GM23248 (cell line): ENCODE data around the gene AIMP1. TPM values are rescaled to one million over a fixed set of nuclear protein-coding genes. Genes with fewer than 3 reads are reported as not detected.

Experiments used
- DNase-seq: peaks from one replicate; pipeline ENCODE4 v3.0.0-alpha.2; 2015
- H2AFZ ChIP-seq: fragments of 200-600 bp; sonication (generic); 2 replicates; pipeline ENCODE4 v1.6.1; 2016; ENCODE audit warnings: antibody characterized with exemption
- H3F3A ChIP-seq: fragments of 200-600 bp; sonication (generic); 2 replicates; pipeline ENCODE4 v1.6.1; 2016; ENCODE audit warnings: mild to moderate bottlenecking, antibody characterized with exemption, mixed run types; ENCODE audit not compliant: insufficient read depth
- H3K27ac ChIP-seq: fragments of 200-600 bp; sonication (generic); 2 replicates; pipeline ENCODE4 v1.5.1; 2016; ENCODE audit warnings: mild to moderate bottlenecking
- H3K27me3 ChIP-seq: fragments of 200-600 bp; sonication (generic); replicated peaks from 2 replicates; pipeline ENCODE4 v1.6.1; 2016; ENCODE audit warnings: mild to moderate bottlenecking; ENCODE audit not compliant: insufficient read depth
- H3K36me3 ChIP-seq: fragments of 200-600 bp; sonication (generic); 2 replicates; pipeline ENCODE4 v1.6.1; 2016; ENCODE audit warnings: low read depth, mild to moderate bottlenecking
- H3K4me1 ChIP-seq: fragments of 200-600 bp; sonication (generic); 2 replicates; pipeline ENCODE4 v1.6.1; 2016; ENCODE audit warnings: mild to moderate bottlenecking; ENCODE audit not compliant: insufficient read depth
- H3K4me2 ChIP-seq: fragments of 200-600 bp; sonication (generic); one replicate; pipeline ENCODE4 v1.6.1; 2016; ENCODE audit warnings: mild to moderate bottlenecking; ENCODE audit not compliant: unreplicated experiment
- H3K4me3 ChIP-seq: fragments of 200-600 bp; sonication (generic); 2 replicates; pipeline ENCODE4 v1.5.1; 2016; ENCODE audit warnings: mild to moderate bottlenecking
- H3K79me2 ChIP-seq: fragments of 200-600 bp; sonication (generic); 2 replicates; pipeline ENCODE4 v1.6.1; 2016; ENCODE audit warnings: mild to moderate bottlenecking; ENCODE audit not compliant: insufficient read depth
- H3K9ac ChIP-seq: fragments of 200-600 bp; sonication (generic); 2 replicates; pipeline ENCODE4 v1.6.1; 2016; ENCODE audit warnings: mild to moderate bottlenecking
- H3K9me2 ChIP-seq: fragments of 200-600 bp; sonication (generic); 2 replicates; pipeline ENCODE4 v1.6.1; 2016; ENCODE audit warnings: mixed run types, mild to moderate bottlenecking, moderate library complexity; ENCODE audit not compliant: insufficient read depth
- H3K9me3 ChIP-seq: fragments of 200-600 bp; sonication (generic); one replicate; pipeline ENCODE4 v1.6.1; 2017; ENCODE audit warnings: low read depth
- H4K20me1 ChIP-seq: fragments of 200-600 bp; sonication (generic); 2 replicates; pipeline ENCODE4 v1.6.0; 2016; ENCODE audit not compliant: insufficient read depth
- EZH2 ChIP-seq: fragments of 200-600 bp; sonication (generic); IDR thresholded peaks from 2 replicates; pipeline ENCODE4 v1.6.1; 2018; ENCODE audit warnings: antibody characterized with exemption, mild to moderate bottlenecking; ENCODE audit not compliant: insufficient read depth, poor library complexity, severe bottlenecking
- EZH2phosphoT487 ChIP-seq: fragments of 200-600 bp; sonication (generic); IDR thresholded peaks from 2 replicates; pipeline ENCODE4 v1.6.1; 2018; ENCODE audit warnings: antibody characterized with exemption, moderate library complexity, mild to moderate bottlenecking, low read depth; ENCODE audit not compliant: insufficient read depth
- WGBS, 2 experiments: methylation state at CpG; one replicate each; pipeline ENCODE4 v1.1.6; 2015 to 2017; ENCODE audit warnings: low lambda C conversion rate in 2 of 2, low coverage in 1 of 2; ENCODE audit errors: missing lambda C conversion rate in 2 of 2; 5-methylcytosine and 5-hydroxymethylcytosine counted together
- in situ Hi-C: fragments of 300-500 bp; cut with MboI; formaldehyde crosslinking; loops from 2 replicates; pipeline ENCODE4 v1.15.0; 2020
- polyA plus RNA-seq: library from polyadenylated mRNA; unstranded; fragments of >200 nt; fragmentation: Nextera tagmentation; extraction: Ambion mirVana; gene quantifications from 2 replicates; pipeline ENCODE4 v1.2.1, GENCODE V29; 2016
- total RNA-seq: library from RNA; depleted of rRNA; stranded (reverse); fragments of >200 nt; shearing (Covaris generic); gene quantifications from 2 replicates; pipeline ENCODE4 v1.2.3, GENCODE V29; 2014

The AIMP1 gene
- total and polyA plus RNA-seq, 2 experiments from 2014 or later, result 45.5 to 101 TPM

- H3K9me2 ChIP-seq, result no peaks in the 10 kb centered on the region
- H4K20me1 ChIP-seq, result no peaks in the 10 kb centered on the region
- no peaks in the 10 kb centered on the region for H3K36me3 ChIP-seq
- no peak for TF ChIP-seq EZH2phosphoT487
- TF ChIP-seq EZH2, result no peak
- H3K4me2 ChIP-seq, result no peak overlapping the region
- H3K79me2 ChIP-seq, result no peaks in the 10 kb centered on the region
- no peak overlapping the region for H2AFZ ChIP-seq
- peaks cover 48% of the 10 kb centered on the region for H3K4me1 ChIP-seq
- H3K27me3 ChIP-seq, result no peaks in the 10 kb centered on the region
- H3K9me3 ChIP-seq, result no peaks in the 10 kb centered on the region
- no peak overlapping the region for H3K9ac ChIP-seq
- 86 to 91% methylated on average over 3 of the region's 3 CpGs for WGBS, 2 experiments
- H3K4me3 ChIP-seq, result no peak overlapping the region
- in situ Hi-C loops, result no loop called here
- peaks cover 47% of the 10 kb centered on the region for H3F3A ChIP-seq
- no peak for DNase-seq
- no peak overlapping the region for H3K27ac ChIP-seq
These were observed 45.9 kb downstream of the AIMP1 start for GRCh38 chr4:106362086-106362825.

- no peak overlapping the region for H3K9ac ChIP-seq
- H3F3A ChIP-seq, result peaks cover 28% of the 10 kb centered on the region
- no peak overlapping the region for H3K4me3 ChIP-seq
- peak overlapping the region; percentile 44 for H3K4me2 ChIP-seq
- H3K4me1 ChIP-seq, result peaks cover 41% of the 10 kb centered on the region
- no peaks in the 10 kb centered on the region for H4K20me1 ChIP-seq
- H3K9me3 ChIP-seq, result no peaks in the 10 kb centered on the region
- H3K27me3 ChIP-seq, result no peaks in the 10 kb centered on the region
- no peak for TF ChIP-seq EZH2
- H3K36me3 ChIP-seq, result no peaks in the 10 kb centered on the region
- DNase-seq, result no peak
- no peaks in the 10 kb centered on the region for H3K9me2 ChIP-seq
- WGBS, 2 experiments, result 95 to 96% methylated on average over 1 of the region's 1 CpG
- no peaks in the 10 kb centered on the region for H3K79me2 ChIP-seq
- H3K27ac ChIP-seq, result peak overlapping the region; percentile 69; the same call in 1 of the 2 replicates
- in situ Hi-C loops, result no loop called here
- H2AFZ ChIP-seq, result peak overlapping the region; percentile 28; the same call in 1 of the 2 replicates
These were observed 47.9 kb downstream of the AIMP1 start for GRCh38 chr4:106364282-106364681.

GRCh38 chr4:106365613-106366012 lies 49.3 kb downstream of the AIMP1 start:
- Histone ChIP-seq H3K27ac (peak overlapping the region; percentile 69), H3K4me1 (peaks cover 51% of the 10 kb centered on the region), H3K79me2 (no peaks in the 10 kb centered on the region), H3K27me3 (no peaks in the 10 kb centered on the region), H3F3A (peaks cover 26% of the 10 kb centered on the region), H2AFZ (peak overlapping the region; percentile 28; the same call in 1 of the 2 replicates), H3K4me3 (peak overlapping the region; percentile 2; the same call in 1 of the 2 replicates), H3K9me3 (no peaks in the 10 kb centered on the region), H4K20me1 (no peaks in the 10 kb centered on the region), H3K9ac (no peak overlapping the region), H3K9me2 (no peaks in the 10 kb centered on the region), H3K4me2 (peak overlapping the region; percentile 44), H3K36me3 (no peaks in the 10 kb centered on the region)
- TF ChIP-seq EZH2 (no peak), EZH2phosphoT487 (no peak)
- 5 to 13% methylated on average over 1 of the region's 1 CpG for WGBS, 2 experiments
- DNase-seq, result peak; percentile 97
- in situ Hi-C loops, result no loop called here

GRCh38 chr4:106366026-106366425 lies 49.7 kb downstream of the AIMP1 start:
- no peak overlapping the region for H3K4me2 ChIP-seq

More at GRCh38 chr4:106366026-106366425, 49.7 kb downstream of the AIMP1 start:
- H2AFZ ChIP-seq, result no peak overlapping the region
- no peaks in the 10 kb centered on the region for H3K27me3 ChIP-seq
- H3K9ac ChIP-seq, result no peak overlapping the region
- H3K9me2 ChIP-seq, result no peaks in the 10 kb centered on the region
- no peaks in the 10 kb centered on the region for H4K20me1 ChIP-seq
- TF ChIP-seq EZH2phosphoT487 (no peak), EZH2 (no peak)
- no peaks in the 10 kb centered on the region for H3K36me3 ChIP-seq
- DNase-seq, result peak; percentile 61
- peak overlapping the region; percentile 69 for H3K27ac ChIP-seq
- no peaks in the 10 kb centered on the region for H3K79me2 ChIP-seq
- H3K4me1 ChIP-seq, result peaks cover 55% of the 10 kb centered on the region
- no peaks in the 10 kb centered on the region for H3K9me3 ChIP-seq
- in situ Hi-C loops, result no loop called here
- H3F3A ChIP-seq, result peaks cover 26% of the 10 kb centered on the region
- H3K4me3 ChIP-seq, result no peak overlapping the region
